ENCODE results near the gene CCNL1. TPM values are rescaled to one million over a fixed set of nuclear protein-coding genes. Genes with fewer than 3 reads are reported as not detected.
"Not testable (repeated sequence)": the region's sequence is repeated elsewhere in the genome, so short reads cannot be mapped to it uniquely, and the experiment has no call there.

The CCNL1 gene
- 222 TPM for total RNA-seq

GRCh38 chr3:157159762-157160657, at the start of gene CCNL1:
Gene CCNL1, minus strand, starts transcription at chr3:157160147. Its CDS starts 53 bp downstream, at chr3:157160094.
- peak; percentile 97 for ATAC-seq
- peak; percentile 98 for DNase-seq (ENCODE audit: low spot score)
- intact Hi-C loops (cut with DNase I), result no loop called here

- no peak for ATAC-seq
- intact Hi-C loops (cut with DNase I), result loop anchor here (5.0 kb wide), 1 partner anchor 287 kb away; no protein-coding TSS in a partner anchor
- no peak for DNase-seq (ENCODE audit: low spot score)
Observed at GRCh38 chr3:157204880-157205279, 44.9 kb upstream of the CCNL1 start.

DNA sequence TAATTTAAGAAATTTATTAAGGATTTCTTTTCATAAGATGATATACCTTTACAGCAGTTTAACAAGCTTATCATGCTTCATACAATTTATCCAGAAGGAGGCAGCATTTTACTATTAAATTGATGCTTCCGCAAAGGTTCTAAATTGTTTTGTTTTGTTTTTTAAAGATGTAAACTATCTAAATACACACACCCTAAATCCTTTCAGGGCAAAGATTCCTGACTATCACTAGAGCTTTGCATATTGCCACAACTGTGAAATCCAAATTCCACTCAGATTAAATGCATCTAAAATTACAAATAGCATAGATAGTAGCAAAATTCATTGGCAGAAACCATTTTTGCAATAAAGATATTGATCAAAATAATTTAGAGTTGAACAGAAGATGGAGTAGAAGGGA, 44.5 kb upstream of the CCNL1 start:
- DNase-seq (ENCODE audit: low spot score) (no peak), ATAC-seq (peak; percentile 42)
- intact Hi-C loops (cut with DNase I), result loop anchor here (5.0 kb wide), 1 partner anchor 288 kb away; no protein-coding TSS in a partner anchor

- DNase-seq (ENCODE audit: low spot score), result no peak
- intact Hi-C loops (cut with DNase I), result loop anchor here (5.0 kb wide), 1 partner anchor 291 kb away; no protein-coding TSS in a partner anchor
- ATAC-seq, result peak; percentile 72
Observed at GRCh38 chr3:157201648-157202278, 41.8 kb upstream of the CCNL1 start.

GRCh38 chr3:157199841-157200240, 39.9 kb upstream of the CCNL1 start:
- ATAC-seq (no peak), DNase-seq (ENCODE audit: low spot score) (no peak)
- intact Hi-C loops (cut with DNase I), result loop anchor here (5.0 kb wide), 1 partner anchor 292 kb away; no protein-coding TSS in a partner anchor

DNA sequence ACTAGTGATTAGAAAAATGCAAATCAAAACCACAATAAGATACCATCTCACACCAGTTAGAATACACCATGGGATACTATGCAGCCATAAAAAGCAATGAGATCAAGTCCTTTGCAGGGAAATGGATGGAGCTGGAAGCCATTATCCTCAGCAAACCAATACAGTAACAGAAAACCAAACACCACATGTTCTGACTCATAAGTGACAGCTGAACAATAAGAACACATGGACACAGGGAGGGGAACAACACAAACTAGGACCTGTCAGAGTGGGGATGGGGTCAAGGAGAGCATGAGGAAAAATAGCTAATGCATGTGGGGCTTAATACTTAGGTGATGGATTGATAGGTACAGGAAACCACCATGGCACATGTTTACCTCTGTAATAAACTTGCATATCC, 36.0 kb upstream of the CCNL1 start:
- DNase-seq (ENCODE audit: low spot score) (no peak), ATAC-seq (no peak)
- intact Hi-C loops (cut with DNase I), result no loop called here

DNA sequence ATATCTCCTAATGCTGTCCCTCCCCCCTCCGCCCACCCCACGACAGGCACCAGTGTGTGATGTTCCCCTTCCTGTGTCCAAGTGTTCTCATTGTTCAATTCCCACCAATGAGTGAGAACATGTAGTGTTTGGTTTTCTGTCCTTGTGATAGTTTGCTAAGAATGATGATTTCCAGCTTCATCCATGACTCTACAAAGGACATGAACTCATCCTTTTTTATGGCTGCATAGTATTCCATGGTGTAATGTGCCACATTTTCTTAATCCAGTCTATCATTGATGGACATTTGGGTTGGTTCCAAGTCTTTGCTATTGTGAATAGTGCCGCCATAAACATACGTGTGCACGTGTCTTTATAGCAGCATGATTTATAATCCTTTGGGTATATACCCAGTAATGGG, 31.2 kb upstream of the CCNL1 start:
- intact Hi-C loops (cut with DNase I); DNase-seq (ENCODE audit: low spot score); ATAC-seq: not testable (repeated sequence)

DNA sequence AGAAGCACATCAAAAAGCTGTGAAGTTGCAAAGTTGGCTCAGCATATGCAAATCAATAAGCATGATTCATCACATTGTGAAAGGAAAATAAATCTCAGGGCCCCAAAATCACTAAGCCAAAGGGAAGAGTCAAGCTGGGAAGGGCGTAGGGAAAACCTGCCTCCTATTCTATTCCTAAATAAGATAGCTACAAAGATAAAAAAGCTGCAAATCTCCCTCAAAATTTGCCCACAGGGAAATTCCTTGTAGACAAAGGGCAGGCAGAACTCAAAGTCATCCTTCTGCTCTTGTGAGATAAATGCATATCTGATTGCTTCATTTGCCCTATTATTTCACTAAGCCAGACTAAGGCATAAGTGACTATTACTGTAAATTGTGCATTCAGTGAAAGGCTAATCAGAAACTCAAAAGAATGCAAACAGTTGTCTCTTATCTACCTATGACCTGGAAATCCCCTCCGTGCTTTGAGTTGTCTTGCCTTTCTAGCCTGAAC, 30.5 kb upstream of the CCNL1 start:
- intact Hi-C loops (cut with DNase I), result no loop called here
- ATAC-seq, result no peak
- DNase-seq (ENCODE audit: low spot score), result no peak

GRCh38 chr3:157188391-157188790, 28.4 kb upstream of the CCNL1 start:
- DNase-seq (ENCODE audit: low spot score) (no peak), ATAC-seq (no peak)

DNA sequence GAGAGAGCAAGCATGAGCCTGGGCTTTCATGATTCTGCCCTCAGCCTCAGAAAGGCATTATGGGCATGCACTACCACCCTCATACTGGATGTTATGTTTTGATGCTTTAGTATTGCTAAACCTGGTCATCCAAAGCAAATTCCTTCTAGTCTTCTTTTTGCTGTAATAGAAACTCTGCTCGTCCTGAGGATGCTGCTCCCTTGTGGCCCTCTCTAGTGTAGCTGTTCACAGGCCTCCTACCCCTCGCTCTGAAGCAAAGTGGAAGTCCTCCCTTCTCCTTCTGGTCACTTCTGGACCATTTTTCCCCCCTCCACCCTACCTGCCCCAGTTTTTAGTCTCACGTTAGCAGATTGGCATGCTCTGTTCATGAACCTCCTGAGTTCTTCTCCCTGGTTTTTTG, 22.9 kb upstream of the CCNL1 start:
- ATAC-seq (no peak), DNase-seq (ENCODE audit: low spot score) (no peak)
- intact Hi-C loops (cut with DNase I), result no loop called here

More at GRCh38 chr3:157188391-157188790, 28.4 kb upstream of the CCNL1 start:
- intact Hi-C loops (cut with DNase I), result no loop called here

GRCh38 chr3:157180262-157180661, 20.3 kb upstream of the CCNL1 start:
- intact Hi-C loops (cut with DNase I), result no loop called here
- ATAC-seq, result no peak
- no peak for DNase-seq (ENCODE audit: low spot score)

- no peak for ATAC-seq
Observed at GRCh38 chr3:157179365-157179803, 19.4 kb upstream of the CCNL1 start.

DNA sequence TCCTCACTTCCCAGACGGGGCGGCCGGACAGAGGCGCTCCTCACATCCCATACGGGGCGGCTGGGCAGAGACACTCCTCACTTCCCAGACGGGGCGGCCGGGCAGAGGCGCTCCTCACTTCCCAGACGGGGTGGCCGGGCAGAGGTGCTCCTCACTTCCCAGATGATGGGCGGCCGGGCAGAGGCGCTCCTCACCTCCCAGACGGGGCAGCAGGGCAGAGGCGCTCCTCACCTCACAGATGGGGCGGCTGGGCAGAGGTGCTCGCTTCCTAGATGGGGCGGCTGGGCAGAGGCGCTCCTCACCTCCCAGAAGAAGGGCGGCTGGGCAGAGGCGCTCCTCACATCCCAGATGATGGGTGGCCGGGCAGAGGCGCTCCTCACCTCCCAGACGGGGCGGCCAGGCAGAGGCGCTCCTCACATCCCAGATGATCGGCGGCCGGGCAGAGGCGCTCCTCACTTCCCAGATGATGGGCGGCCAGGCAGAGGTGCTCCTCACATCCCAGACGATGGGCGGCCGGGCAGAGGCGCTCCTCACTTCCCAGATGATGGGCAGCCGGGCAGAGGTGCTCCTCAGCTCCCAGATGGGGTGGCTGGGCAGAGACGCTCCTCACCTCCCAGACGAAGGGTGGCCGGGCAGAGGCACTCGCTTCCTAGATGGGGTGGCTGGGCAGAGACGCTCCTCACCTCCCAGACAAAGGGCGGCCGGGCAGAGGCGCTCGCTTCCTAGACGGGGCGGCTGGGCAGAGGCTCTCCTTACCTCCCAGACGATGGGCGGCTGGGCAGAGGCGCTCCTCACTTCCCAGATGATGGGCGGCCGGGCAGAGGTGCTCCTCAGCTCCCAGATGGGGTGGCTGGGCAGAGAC, 18.8 kb upstream of the CCNL1 start:
- intact Hi-C loops (cut with DNase I); ATAC-seq; DNase-seq (ENCODE audit: low spot score): not testable (repeated sequence)

More at GRCh38 chr3:157179365-157179803, 19.4 kb upstream of the CCNL1 start:
- DNase-seq (ENCODE audit: low spot score), result no peak
- intact Hi-C loops (cut with DNase I), result no loop called here

DNA sequence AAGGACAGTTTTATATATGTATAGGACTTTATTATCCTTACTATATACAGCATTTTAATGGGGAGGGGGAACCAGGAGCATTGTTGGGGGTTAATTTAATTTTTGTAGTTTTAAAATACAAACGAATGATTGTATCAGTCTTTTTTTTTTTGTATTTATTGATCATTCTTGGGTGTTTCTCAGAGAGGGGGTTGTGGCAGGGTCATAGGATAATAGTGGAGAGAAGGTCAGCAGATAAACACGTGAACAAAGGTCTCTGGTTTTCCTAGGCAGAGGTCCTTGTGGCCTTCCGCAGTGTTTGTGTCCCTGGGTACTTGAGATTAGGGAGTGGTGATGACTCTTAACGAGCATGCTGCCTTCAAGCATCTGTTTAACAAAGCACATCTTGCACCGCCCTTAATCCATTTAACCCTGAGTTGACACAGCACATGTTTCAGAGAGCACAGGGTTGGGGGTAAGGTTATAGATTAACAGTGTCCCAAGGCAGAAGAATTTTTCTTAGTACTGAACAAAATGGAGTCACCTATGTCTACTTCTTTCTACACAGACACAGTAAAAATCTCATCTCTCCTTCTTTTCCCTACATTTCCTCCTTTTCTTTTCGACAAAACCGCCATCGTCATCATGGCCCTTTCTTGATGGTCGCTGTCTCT, 18.0 kb upstream of the CCNL1 start:
- DNase-seq (ENCODE audit: low spot score); ATAC-seq; intact Hi-C loops (cut with DNase I): not testable (repeated sequence)

DNA sequence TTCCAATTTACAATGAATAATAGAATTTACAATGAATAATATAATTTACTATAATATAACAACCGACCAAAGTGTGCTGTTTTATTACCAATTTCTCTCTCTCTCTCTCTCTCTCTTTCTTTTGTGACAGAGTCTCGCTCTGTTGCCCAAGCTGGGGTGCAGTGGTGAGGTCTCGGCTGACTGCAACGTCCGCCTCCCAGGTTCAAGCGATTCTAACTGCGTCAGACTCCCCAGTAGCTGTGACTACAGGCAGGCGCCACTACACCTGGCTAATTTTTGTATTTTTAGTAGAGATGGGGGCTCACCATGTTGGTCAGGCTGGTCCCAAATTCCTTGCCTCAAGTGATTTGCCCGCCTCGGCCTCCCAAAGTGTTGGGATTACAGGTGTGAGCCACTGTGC, 17.0 kb upstream of the CCNL1 start:
- no peak for ATAC-seq
- no peak for DNase-seq (ENCODE audit: low spot score)
- intact Hi-C loops (cut with DNase I), result no loop called here

DNA sequence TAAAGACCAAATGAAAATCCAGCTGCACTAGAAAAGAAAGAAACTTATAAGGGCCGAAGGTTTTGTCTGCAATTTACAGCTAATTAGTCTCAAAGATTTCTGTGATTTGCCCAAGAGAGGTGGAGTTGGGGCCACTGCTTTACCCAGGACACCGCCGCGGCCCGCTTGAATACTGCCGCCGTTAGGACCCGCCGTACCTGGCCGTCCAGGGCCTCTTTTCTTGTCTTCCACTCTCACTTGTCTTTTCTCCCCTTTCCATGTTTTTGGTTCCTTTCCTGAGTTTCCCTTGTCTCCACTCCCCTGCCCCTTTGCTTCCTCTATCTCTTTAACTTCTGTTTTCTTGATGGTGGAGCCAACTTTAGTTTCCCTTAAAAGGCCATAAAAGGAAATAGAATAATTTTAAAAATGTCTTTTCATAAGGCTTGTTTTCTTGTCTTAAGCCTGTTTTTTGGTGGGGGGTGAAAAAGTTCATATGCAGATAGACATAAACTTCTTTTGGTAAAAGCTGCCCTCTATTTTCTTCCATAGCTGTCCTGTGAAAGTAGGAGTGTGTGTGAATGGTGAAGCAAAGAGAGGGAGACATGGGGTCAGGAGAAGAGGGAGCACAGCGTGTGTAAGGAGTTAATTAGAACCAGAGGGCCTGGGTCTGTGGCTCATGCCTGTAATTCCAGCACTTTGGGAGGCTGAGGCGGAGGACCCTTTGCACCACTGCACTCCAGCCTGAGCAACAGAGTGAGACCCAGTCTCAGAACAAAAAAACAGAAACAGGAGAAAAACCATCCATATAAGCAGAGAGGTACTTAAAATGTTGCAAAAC, 16.0 kb upstream of the CCNL1 start:
- intact Hi-C loops (cut with DNase I), result no loop called here
- DNase-seq (ENCODE audit: low spot score) (no peak), ATAC-seq (peak; percentile 37)

GRCh38 chr3:157174649-157175498, 14.9 kb upstream of the CCNL1 start:
- intact Hi-C loops (cut with DNase I), result no loop called here
- ATAC-seq (peak; percentile 98), DNase-seq (ENCODE audit: low spot score) (peak; percentile 100)

Data from sciatic nerve (tissue), 2 donors.